ENCODE data around the gene C2CD3.

Gene C2CD3

DNA sequence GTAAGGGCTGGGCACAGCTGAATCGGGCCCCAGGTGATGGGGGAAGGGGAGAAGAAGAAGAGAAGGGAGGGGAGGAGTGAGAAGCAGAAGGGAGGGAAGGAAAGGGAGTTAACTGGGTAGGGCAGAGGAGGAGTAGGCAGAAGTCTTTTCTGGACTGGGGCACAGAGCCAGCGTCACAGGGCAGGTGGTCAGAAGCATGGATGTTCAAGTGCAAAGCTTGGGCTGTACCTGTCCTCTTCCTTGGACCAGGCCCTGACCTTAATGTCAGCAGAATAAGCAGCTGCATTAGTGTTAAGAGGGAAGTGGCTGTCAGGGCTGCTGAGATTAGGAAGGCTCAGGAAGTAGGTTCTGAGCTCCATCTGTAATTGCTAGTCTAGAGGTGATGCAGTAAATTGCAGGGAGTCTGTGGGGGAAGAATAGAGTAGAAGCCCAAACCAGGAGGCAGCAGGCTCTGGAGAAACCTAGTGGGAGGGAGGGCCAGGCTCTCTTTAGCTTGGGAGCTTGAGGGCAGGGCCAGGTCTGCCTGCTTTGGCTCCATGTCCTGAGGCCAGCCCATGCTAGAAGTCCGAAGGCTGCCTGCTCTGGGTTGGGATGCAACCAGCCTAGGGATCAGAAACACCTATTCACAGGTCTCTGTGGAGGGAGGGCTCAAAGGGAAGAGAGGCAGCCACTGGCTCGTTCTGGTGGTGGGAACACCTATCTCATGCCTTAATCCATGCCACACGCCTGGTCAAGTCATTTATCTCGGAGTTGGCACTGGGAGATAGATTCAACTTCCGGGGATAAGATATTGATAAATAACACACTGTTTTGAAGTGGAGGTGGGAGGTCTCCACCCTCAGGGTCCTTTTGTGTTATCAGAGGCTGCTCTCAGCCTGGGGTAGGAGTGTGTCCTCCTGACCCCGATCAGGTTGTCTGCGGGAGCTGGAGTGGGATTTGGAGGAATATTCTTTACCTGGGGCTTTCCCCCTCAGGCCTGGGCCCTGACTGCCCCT lies 160.2 kb downstream of the C2CD3 start:
- Histone ChIP-seq H3K36me3 (peaks cover 5 to 46% (median 14%) of the 10 kb centered on the region in 3 donors), H3K4me3 (no peak overlapping the region), H3K9me3 (no peaks in the 10 kb centered on the region), H3K27ac (no peak overlapping the region), H3K27me3 (no peaks in the 10 kb centered on the region), H3K4me1 (no peaks in the 10 kb centered on the region)
- DNase-seq, result no peak
- intact Hi-C loops (cut with DNase I; ENCODE audit: low total_unique reads), result no loop called here
- TF ChIP-seq, protein P1, sequence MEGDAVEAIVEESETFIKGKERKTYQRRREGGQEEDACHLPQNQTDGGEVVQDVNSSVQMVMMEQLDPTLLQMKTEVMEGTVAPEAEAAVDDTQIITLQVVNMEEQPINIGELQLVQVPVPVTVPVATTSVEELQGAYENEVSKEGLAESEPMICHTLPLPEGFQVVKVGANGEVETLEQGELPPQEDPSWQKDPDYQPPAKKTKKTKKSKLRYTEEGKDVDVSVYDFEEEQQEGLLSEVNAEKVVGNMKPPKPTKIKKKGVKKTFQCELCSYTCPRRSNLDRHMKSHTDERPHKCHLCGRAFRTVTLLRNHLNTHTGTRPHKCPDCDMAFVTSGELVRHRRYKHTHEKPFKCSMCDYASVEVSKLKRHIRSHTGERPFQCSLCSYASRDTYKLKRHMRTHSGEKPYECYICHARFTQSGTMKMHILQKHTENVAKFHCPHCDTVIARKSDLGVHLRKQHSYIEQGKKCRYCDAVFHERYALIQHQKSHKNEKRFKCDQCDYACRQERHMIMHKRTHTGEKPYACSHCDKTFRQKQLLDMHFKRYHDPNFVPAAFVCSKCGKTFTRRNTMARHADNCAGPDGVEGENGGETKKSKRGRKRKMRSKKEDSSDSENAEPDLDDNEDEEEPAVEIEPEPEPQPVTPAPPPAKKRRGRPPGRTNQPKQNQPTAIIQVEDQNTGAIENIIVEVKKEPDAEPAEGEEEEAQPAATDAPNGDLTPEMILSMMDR (IDR thresholded peaks at IDR 0.05), result no peak

DNA sequence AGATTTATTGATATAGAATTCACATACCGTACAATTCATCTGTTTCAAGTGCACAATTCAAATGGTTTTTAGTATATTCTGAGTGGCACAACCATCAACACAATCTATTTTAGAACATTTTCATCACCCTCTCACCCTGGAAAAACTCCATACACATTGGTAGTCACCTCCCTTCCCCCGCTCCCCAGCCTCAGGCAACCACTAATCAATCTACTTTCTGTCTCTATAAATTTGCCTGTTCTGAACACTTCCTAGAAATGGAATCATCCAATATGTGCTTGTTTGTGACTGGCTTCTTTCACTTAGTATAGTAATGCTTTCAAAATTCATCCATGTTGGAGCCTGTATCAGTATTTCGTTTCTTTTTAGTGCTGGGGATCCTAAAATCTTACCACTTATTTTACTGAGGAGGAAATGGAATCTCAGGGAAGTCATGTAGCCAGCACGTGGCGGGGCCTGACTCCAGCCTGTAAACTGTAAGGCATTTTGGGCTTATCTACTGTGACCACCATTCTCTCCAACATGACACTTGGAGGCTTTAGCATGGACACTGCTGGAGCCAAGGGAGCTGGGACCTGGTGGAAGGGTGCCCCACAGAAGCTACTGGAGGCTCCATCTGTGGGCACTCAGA lies 161.0 kb downstream of the C2CD3 start:
- no peaks in the 10 kb centered on the region for H3K27me3 ChIP-seq
- no peak for DNase-seq
- H3K36me3 ChIP-seq, result peaks cover 5 to 51% (median 14%) of the 10 kb centered on the region in 3 donors
- H3K4me1 ChIP-seq, result no peaks in the 10 kb centered on the region
- H3K9me3 ChIP-seq, result no peaks in the 10 kb centered on the region
- no peak overlapping the region for H3K4me3 ChIP-seq
- H3K27ac ChIP-seq, result no peak overlapping the region
- intact Hi-C loops (cut with DNase I; ENCODE audit: low total_unique reads), result no loop called here
- TF ChIP-seq, protein P1 (IDR thresholded peaks at IDR 0.05), result no peak

DNA sequence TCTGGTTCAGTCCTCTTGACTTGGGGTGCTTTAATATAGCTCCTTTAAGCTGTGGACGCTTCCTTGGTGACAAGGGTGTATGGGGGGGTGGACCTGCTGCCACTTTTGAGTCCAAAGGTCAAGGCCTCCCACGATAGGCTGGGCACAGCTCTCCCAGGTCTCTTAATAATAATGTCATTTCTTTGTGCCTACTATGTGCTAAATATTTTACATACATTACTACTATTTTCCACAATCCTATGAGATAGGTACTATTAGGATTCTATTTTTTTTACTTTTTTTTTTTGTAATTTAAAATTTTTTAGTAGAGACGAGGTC lies 161.6 kb downstream of the C2CD3 start:
- intact Hi-C loops (cut with DNase I; ENCODE audit: low total_unique reads), result no loop called here
- Histone ChIP-seq H3K4me3 (no peak overlapping the region), H3K27ac (no peak overlapping the region), H3K4me1 (no peaks in the 10 kb centered on the region), H3K36me3 (peaks cover 5 to 52% (median 14%) of the 10 kb centered on the region in 3 donors), H3K27me3 (no peaks in the 10 kb centered on the region), H3K9me3 (no peaks in the 10 kb centered on the region)
- DNase-seq, result no peak
- TF ChIP-seq, protein P1 (IDR thresholded peaks at IDR 0.05), result no peak

DNA sequence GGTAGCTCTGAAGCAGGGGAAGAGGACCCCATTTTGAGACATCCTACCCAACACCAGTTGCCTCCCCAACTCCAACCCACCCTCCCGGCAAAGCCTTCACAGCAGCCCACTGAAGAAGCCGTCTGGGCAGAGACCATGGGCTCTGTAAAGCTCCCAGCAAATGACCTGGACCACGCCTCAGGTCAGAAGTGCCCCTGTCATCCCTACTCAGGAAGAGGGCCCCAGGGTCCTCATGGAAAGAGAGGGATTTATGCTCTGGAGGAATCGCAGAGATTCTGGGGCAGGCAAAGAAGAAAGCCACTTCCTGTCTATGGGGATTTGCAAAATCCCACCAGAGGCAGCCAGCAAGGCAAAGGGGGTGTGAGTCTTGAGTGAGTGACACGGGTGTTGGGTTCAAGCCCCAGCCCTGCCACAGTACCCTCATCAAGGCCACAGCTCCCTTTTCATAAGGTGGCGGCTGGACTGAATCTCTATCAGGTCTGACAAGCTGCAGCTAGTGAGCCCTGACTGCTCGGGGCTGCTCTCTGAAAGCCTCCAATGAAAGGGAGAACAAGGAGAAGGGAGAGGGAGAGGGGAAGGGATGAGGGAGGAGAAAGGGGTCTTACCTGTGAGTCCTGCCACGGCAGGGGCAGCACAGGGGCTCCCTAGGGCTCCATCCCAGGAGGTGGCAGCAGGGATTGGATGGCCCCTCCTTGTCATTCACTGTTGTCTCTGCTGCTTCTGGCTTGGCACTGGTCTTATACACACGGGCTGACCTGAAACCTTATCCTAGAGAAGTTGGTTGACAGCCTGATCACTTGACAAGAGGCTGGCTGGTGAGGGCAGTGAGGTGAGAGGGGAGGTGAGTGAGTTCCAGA lies 162.2 kb downstream of the C2CD3 start, which contains the start of gene UCP3:
TSS of gene UCP3 (minus strand) at position 713 of the 857 bp plus-strand sequence. CDS start 2,043 bp downstream, outside the sequence.
- Histone ChIP-seq H3K4me3 (no peak within 1 kb of the TSS), H3K27me3 (no peaks in the 10 kb centered on the region), H3K36me3 (peaks cover 7 to 52% (median 14%) of the 10 kb centered on the region in 3 donors), H3K27ac (no peak within 1 kb of the TSS), H3K9me3 (no peaks in the 10 kb centered on the region), H3K4me1 (no peaks in the 10 kb centered on the region)
- TF ChIP-seq, protein P1 (IDR thresholded peaks at IDR 0.05), result no peak
- intact Hi-C loops (cut with DNase I; ENCODE audit: low total_unique reads), result no loop called here
- DNase-seq, result no peak

DNA sequence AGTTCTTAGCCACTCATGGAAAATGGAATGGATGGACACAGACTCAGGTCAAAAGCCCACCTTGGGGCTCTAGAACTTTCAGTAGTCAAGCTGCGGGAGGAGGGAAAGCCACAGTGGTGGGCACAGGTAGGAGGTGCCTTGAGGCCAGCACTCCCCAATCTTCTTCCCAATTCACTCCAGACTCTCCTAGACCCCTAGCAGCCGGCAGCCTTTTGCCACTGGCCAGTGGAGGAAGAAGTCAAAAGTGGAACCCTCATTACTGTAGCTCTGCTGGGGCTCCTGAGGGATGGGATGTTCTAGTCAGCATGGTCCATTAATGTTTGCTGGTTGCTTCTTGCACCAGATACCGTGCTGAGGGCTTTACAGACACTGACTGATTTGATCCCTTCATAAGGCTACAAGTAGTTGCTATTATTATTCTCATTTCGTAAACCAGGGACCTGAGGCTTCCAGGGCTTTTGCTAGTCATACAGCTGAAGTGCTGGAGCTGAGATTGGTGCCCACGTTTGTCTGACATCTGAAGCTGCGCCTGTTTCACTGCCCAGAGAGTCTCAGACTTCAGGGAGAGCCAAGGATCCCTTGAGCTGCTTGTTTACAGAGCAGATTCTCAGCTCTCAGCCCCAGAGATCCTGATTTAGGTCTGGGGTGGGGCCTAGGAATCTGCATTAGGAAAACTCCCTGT lies 163.0 kb downstream of the C2CD3 start:
- Histone ChIP-seq H3K4me3 (no peak overlapping the region), H3K4me1 (no peaks in the 10 kb centered on the region), H3K27ac (no peak overlapping the region), H3K27me3 (no peaks in the 10 kb centered on the region), H3K36me3 (peaks cover 9 to 53% (median 16%) of the 10 kb centered on the region in 3 donors), H3K9me3 (no peaks in the 10 kb centered on the region)
- intact Hi-C loops (cut with DNase I; ENCODE audit: low total_unique reads), result no loop called here
- TF ChIP-seq, protein P1 (IDR thresholded peaks at IDR 0.05), result no peak
- no peak for DNase-seq
